ENCODE measurements around the gene PTPRN2.

The PTPRN2 gene

GRCh38 chr7:157772486-157773130 lies 815.0 kb downstream of the PTPRN2 start:
- in situ Hi-C loops (cut with HindIII; ENCODE audit: low sequenced_read_pairs) = no loop called here

GRCh38 chr7:157771689-157772088 lies 815.9 kb downstream of the PTPRN2 start:
- in situ Hi-C loops (cut with HindIII; ENCODE audit: low sequenced_read_pairs) = no loop called here

GRCh38 chr7:157770716-157771320 lies 816.8 kb downstream of the PTPRN2 start:
- in situ Hi-C loops (cut with HindIII; ENCODE audit: low sequenced_read_pairs) = no loop called here

- in situ Hi-C loops (cut with HindIII; ENCODE audit: low sequenced_read_pairs) = no loop called here
Observed at GRCh38 chr7:157769526-157770215, 818.0 kb downstream of the PTPRN2 start.

GRCh38 chr7:157769086-157769485 lies 818.5 kb downstream of the PTPRN2 start:
- in situ Hi-C loops (cut with HindIII; ENCODE audit: low sequenced_read_pairs) = no loop called here

- in situ Hi-C loops (cut with HindIII; ENCODE audit: low sequenced_read_pairs) = no loop called here
Observed at GRCh38 chr7:157768198-157768597, 819.4 kb downstream of the PTPRN2 start.

GRCh38 chr7:157767506-157768197 lies 820.0 kb downstream of the PTPRN2 start:
- in situ Hi-C loops (cut with HindIII; ENCODE audit: low sequenced_read_pairs) = no loop called here

- in situ Hi-C loops (cut with HindIII; ENCODE audit: low sequenced_read_pairs) = no loop called here
Observed at GRCh38 chr7:157766098-157766497, 821.5 kb downstream of the PTPRN2 start.

- in situ Hi-C loops (cut with HindIII; ENCODE audit: low sequenced_read_pairs) = no loop called here
Observed at GRCh38 chr7:157764946-157765537, 822.6 kb downstream of the PTPRN2 start.

GRCh38 chr7:157764193-157764592 lies 823.4 kb downstream of the PTPRN2 start:
- in situ Hi-C loops (cut with HindIII; ENCODE audit: low sequenced_read_pairs) = no loop called here

- in situ Hi-C loops (cut with HindIII; ENCODE audit: low sequenced_read_pairs) = no loop called here
Observed at GRCh38 chr7:157763279-157764000, 824.2 kb downstream of the PTPRN2 start.

GRCh38 chr7:157762824-157763223 lies 824.8 kb downstream of the PTPRN2 start:
- in situ Hi-C loops (cut with HindIII; ENCODE audit: low sequenced_read_pairs) = no loop called here

- in situ Hi-C loops (cut with HindIII; ENCODE audit: low sequenced_read_pairs) = no loop called here
Observed at GRCh38 chr7:157760004-157760730, 827.5 kb downstream of the PTPRN2 start.

- in situ Hi-C loops (cut with HindIII; ENCODE audit: low sequenced_read_pairs) = no loop called here
Observed at GRCh38 chr7:157759246-157759805, 828.3 kb downstream of the PTPRN2 start.

- in situ Hi-C loops (cut with HindIII; ENCODE audit: low sequenced_read_pairs) = no loop called here
Observed at GRCh38 chr7:157758468-157759245, 829.0 kb downstream of the PTPRN2 start.

- in situ Hi-C loops (cut with HindIII; ENCODE audit: low sequenced_read_pairs) = no loop called here
Observed at GRCh38 chr7:157757776-157758467, 829.7 kb downstream of the PTPRN2 start.

GRCh38 chr7:157757211-157757610 lies 830.4 kb downstream of the PTPRN2 start:
- in situ Hi-C loops (cut with HindIII; ENCODE audit: low sequenced_read_pairs) = no loop called here

GRCh38 chr7:157755741-157756140 lies 831.9 kb downstream of the PTPRN2 start:
- in situ Hi-C loops (cut with HindIII; ENCODE audit: low sequenced_read_pairs) = no loop called here
